IMR-90 (cell line): ENCODE measurements around the gene RAD23B. TPM values are rescaled to one million over a fixed set of nuclear protein-coding genes. Genes with fewer than 3 reads are reported as not detected.

ENCODE experiments used
- ATAC-seq: fragments of 200-7000 bp; cut with Tn5 transposase; 2 replicates; pipeline ENCODE4 v1.9.1; 2020; ENCODE audit warnings: low read depth, mild to moderate bottlenecking, moderate library complexity
- BruUV-seq: library from RNA; stranded (reverse); fragments of 400-500 nt; replicated peaks from 2 replicates; lab custom pipeline; 2021; lab: Mats Ljungman, UMichigan
- CTCF ChIA-PET: fragments of 300-600 bp; formaldehyde crosslinking; extraction: SDS; loops from one replicate; lab custom pipeline; 2021; ENCODE audit warnings: antibody characterized with exemption; lab: Yijun Ruan, JAX
- POLR2A ChIA-PET: fragments of 300-600 bp; sonication (Branson Sonifier 250); formaldehyde crosslinking; loops from one replicate; lab custom pipeline; 2022; ENCODE audit warnings: antibody characterized with exemption; ENCODE audit not compliant: unreplicated experiment; lab: Charles Lee
- DNase-seq: peaks from one replicate; pipeline ENCODE4 v3.0.0; 2013
- H2AFZ ChIP-seq: replicated peaks from 2 replicates; pipeline ENCODE3; 2013; ENCODE audit warnings: low read length, mild to moderate bottlenecking; ENCODE audit not compliant: poor library complexity
- H2AK5ac ChIP-seq: 2 replicates; pipeline ENCODE4 v1.6.1; 2013; ENCODE audit warnings: low read depth, low read length, inconsistent platforms
- H2AK9ac ChIP-seq: replicated peaks from 2 replicates; pipeline ENCODE3; 2013; ENCODE audit warnings: mild to moderate bottlenecking, low read depth, low read length, moderate library complexity; ENCODE audit not compliant: poor library complexity
- H2BK120ac ChIP-seq: 2 replicates; pipeline ENCODE4 v1.6.1; 2013; ENCODE audit warnings: low read depth, low read length, inconsistent platforms
- H2BK15ac ChIP-seq: 3 replicates; pipeline ENCODE4 v1.6.1; 2013; ENCODE audit warnings: low read depth, low read length, inconsistent platforms
- H2BK20ac ChIP-seq: 2 replicates; pipeline ENCODE4 v1.6.1; 2013; ENCODE audit warnings: low read depth, mild to moderate bottlenecking, inconsistent platforms, low read length, moderate library complexity
- H2BK5ac ChIP-seq: 2 replicates; pipeline ENCODE4 v1.6.1; 2013; ENCODE audit warnings: mild to moderate bottlenecking, low read depth, low read length, inconsistent platforms; ENCODE audit not compliant: poor library complexity, severe bottlenecking
- H3K14ac ChIP-seq: replicated peaks from 2 replicates; pipeline ENCODE4 v1.6.1; 2013; ENCODE audit warnings: low read depth, low read length, inconsistent platforms
- H3K18ac ChIP-seq: 2 replicates; pipeline ENCODE4 v1.6.1; 2013; ENCODE audit warnings: low read depth, low read length, control low read depth
- H3K23ac ChIP-seq: 2 replicates; pipeline ENCODE4 v1.6.1; 2013; ENCODE audit warnings: low read depth, low read length, inconsistent platforms
- H3K27ac ChIP-seq: 2 replicates; pipeline ENCODE4 v1.5.1; 2013; ENCODE audit warnings: mild to moderate bottlenecking, control low read depth, low read length; ENCODE audit not compliant: insufficient read depth
- H3K27me3 ChIP-seq: 2 replicates; pipeline ENCODE4 v1.6.1; 2013; ENCODE audit warnings: low read length; ENCODE audit not compliant: control insufficient read depth, insufficient read depth
- H3K36me3 ChIP-seq: 2 replicates; pipeline ENCODE4 v1.6.1; 2013; ENCODE audit warnings: low read length, mixed read lengths; ENCODE audit not compliant: control insufficient read depth, insufficient read depth
- H3K4ac ChIP-seq: 2 replicates; pipeline ENCODE4 v1.6.1; 2013; ENCODE audit warnings: low read depth, low read length, inconsistent platforms
- H3K4me1 ChIP-seq: 2 replicates; pipeline ENCODE4 v1.6.1; 2013; ENCODE audit warnings: low read length, mixed read lengths; ENCODE audit not compliant: control insufficient read depth, insufficient read depth
- H3K4me2 ChIP-seq: 2 replicates; pipeline ENCODE4 v1.6.1; 2013; ENCODE audit warnings: low read depth, mild to moderate bottlenecking, control low read depth, low read length, moderate library complexity
- H3K4me3 ChIP-seq: 2 replicates; pipeline ENCODE4 v1.5.1; 2013; ENCODE audit warnings: low read depth, mild to moderate bottlenecking, control low read depth, low read length, moderate library complexity; ENCODE audit not compliant: insufficient read depth
- H3K56ac ChIP-seq: 2 replicates; pipeline ENCODE4 v1.6.1; 2013; ENCODE audit warnings: low read length, inconsistent platforms; ENCODE audit not compliant: insufficient read depth; ENCODE audit errors: extremely low read depth
- H3K79me1 ChIP-seq, 2 experiments: 2 replicates each; pipeline ENCODE4 v1.6.1; 2013; ENCODE audit warnings: low read length in 2 of 2, inconsistent platforms in 1 of 2, low read depth in 1 of 2
- H3K9ac ChIP-seq: 2 replicates; pipeline ENCODE4 v1.6.1; 2013; ENCODE audit warnings: low read depth, low read length, control low read depth
- H3K9me1 ChIP-seq: 2 replicates; pipeline ENCODE4 v1.6.1; 2013; ENCODE audit warnings: low read length, inconsistent platforms; ENCODE audit not compliant: insufficient read depth
- H3K9me3 ChIP-seq: 2 replicates; pipeline ENCODE4 v1.6.1; 2013; ENCODE audit warnings: low read length; ENCODE audit not compliant: control insufficient read depth, insufficient read depth
- H4K20me1 ChIP-seq: 2 replicates; pipeline ENCODE4 v1.6.1; 2013; ENCODE audit warnings: low read length, inconsistent platforms; ENCODE audit not compliant: insufficient read depth
- H4K5ac ChIP-seq: 2 replicates; pipeline ENCODE4 v1.6.1; 2013; ENCODE audit warnings: mild to moderate bottlenecking, low read depth, low read length, control low read depth
- H4K8ac ChIP-seq, 2 experiments: 2 replicates each; pipeline ENCODE4 v1.6.1; 2013; ENCODE audit warnings: low read depth in 2 of 2, low read length in 2 of 2, control low read depth in 1 of 2, inconsistent platforms in 1 of 2
- H4K91ac ChIP-seq: 2 replicates; pipeline ENCODE4 v1.6.1; 2013; ENCODE audit warnings: low read depth, low read length, inconsistent platforms; ENCODE audit not compliant: insufficient read depth
- BHLHE40 ChIP-seq: fragments of 150-350 bp; IDR thresholded peaks from 2 replicates; pipeline ENCODE4 v1.6.1; 2016; ENCODE audit warnings: mild to moderate bottlenecking, low read depth, low read length
- CEBPB ChIP-seq: IDR thresholded peaks from 2 replicates; pipeline ENCODE4 v1.6.1; 2012; ENCODE audit warnings: low read depth, low read length, improper control_type of control experiment
- CHD1 ChIP-seq: IDR thresholded peaks from 2 replicates; pipeline ENCODE4 v1.6.1; 2012; ENCODE audit warnings: low read depth, low read length, improper control_type of control experiment
- CTCF ChIP-seq: conservative IDR thresholded peaks from 2 replicates; pipeline ENCODE4 v1.5.1; 2012; ENCODE audit warnings: mild to moderate bottlenecking, low read depth, low read length, improper control_type of control experiment
- FOS ChIP-seq: fragments of 150-350 bp; IDR thresholded peaks from 2 replicates; pipeline ENCODE4 v1.6.1; 2016; ENCODE audit warnings: low read depth, low read length
- MAFK ChIP-seq: IDR thresholded peaks from 2 replicates; pipeline ENCODE4 v1.6.1; 2012; ENCODE audit warnings: low read depth, low read length, improper control_type of control experiment
- MAZ ChIP-seq: IDR thresholded peaks from 2 replicates; pipeline ENCODE4 v1.6.1; 2012; ENCODE audit warnings: low read depth, mild to moderate bottlenecking, low read length, improper control_type of control experiment, moderate library complexity, borderline replicate concordance
- NFE2L2 ChIP-seq: fragments of 150-350 bp; IDR thresholded peaks from 2 replicates; pipeline ENCODE4 v1.6.1; 2016; ENCODE audit warnings: low read depth, mild to moderate bottlenecking, low read length
- POLR2A ChIP-seq: IDR thresholded peaks from 2 replicates; pipeline ENCODE4 v1.6.1; 2012; ENCODE audit warnings: mild to moderate bottlenecking, low read depth, low read length
- RAD21 ChIP-seq: IDR thresholded peaks from 2 replicates; pipeline ENCODE4 v1.6.1; 2012; ENCODE audit warnings: low read length, improper control_type of control experiment
- RCOR1 ChIP-seq: IDR thresholded peaks from 2 replicates; pipeline ENCODE4 v1.6.1; 2012; ENCODE audit warnings: mild to moderate bottlenecking, low read length, improper control_type of control experiment; ENCODE audit not compliant: insufficient replicate concordance
- RFX5 ChIP-seq: IDR thresholded peaks from 2 replicates; pipeline ENCODE4 v1.8.0; 2012; ENCODE audit warnings: low read depth, mild to moderate bottlenecking, low read length, moderate library complexity
- SMC3 ChIP-seq: fragments of 150-350 bp; IDR thresholded peaks from 2 replicates; pipeline ENCODE4 v1.6.1; 2016; ENCODE audit warnings: low read depth, mild to moderate bottlenecking, antibody characterized with exemption, low read length, moderate library complexity
- WGBS, 2 experiments: methylation state at CpG; one replicate each; pipeline versions ENCODE4 v1.1.5 to v1.1.7; 2013; ENCODE audit warnings: missing lambda C conversion rate in 2 of 2; ENCODE audit not compliant: insufficient read length in 1 of 2; ENCODE audit errors: extremely low coverage in 2 of 2; 5-methylcytosine and 5-hydroxymethylcytosine counted together
- dilution Hi-C: fragments of 300-500 bp; cut with HindIII; formaldehyde crosslinking; loops from one replicate; pipeline ENCODE4 v1.14.3; 2018; ENCODE audit warnings: low sequenced_read_pairs; ENCODE audit not compliant: unreplicated experiment
- in situ Hi-C: fragments of 300-500 bp; cut with MboI; formaldehyde crosslinking; loops from 3 replicates; pipeline ENCODE4 v1.14.3; 2019; ENCODE audit warnings: low sequenced_read_pairs, inconsistent platforms, mixed read lengths
- intact Hi-C: fragments of 100-400 bp; cut with micrococcal nuclease; formaldehyde crosslinking; loops from 2 replicates; pipeline ENCODE4 v1.10.0; 2022
- polyA plus RNA-seq, 3 experiments: library from polyadenylated mRNA; depleted of rRNA; stranded (reverse); fragments of >200 nt; gene quantifications; 2 replicates each; pipeline ENCODE4 v1.2.3, GENCODE V29; 2012; ENCODE audit warnings: low replicate concordance in 1 of 3
- total RNA-seq: library from RNA; depleted of rRNA; stranded (reverse); fragments of >200 nt; gene quantifications from 2 replicates; pipeline ENCODE4 v1.2.3, GENCODE V29; 2012
- TF ChIP-seq, protein P1 (sequence below): fragments of 150-350 bp; IDR thresholded peaks from 2 replicates; pipeline ENCODE4 v1.6.1; 2016; ENCODE audit warnings: low read depth, mild to moderate bottlenecking, low read length, moderate library complexity, borderline replicate concordance
- TF ChIP-seq, protein P2 (sequence below): fragments of 150-350 bp; IDR thresholded peaks from 2 replicates; pipeline ENCODE4 v1.6.1; 2017; ENCODE audit warnings: mild to moderate bottlenecking, antibody characterized with exemption, low read length, low read depth

The RAD23B gene
- total and polyA plus RNA-seq, 2 of the 4 experiments (the other 2 are of a cell fraction): 126 to 148 TPM

GRCh38 chr9:107312376-107313050 is 29.4 kb downstream of the RAD23B start:
- no peak overlapping the region for H4K8ac ChIP-seq
- H3K27ac ChIP-seq: no peak overlapping the region
- in situ Hi-C loops: no loop called here
- peaks cover 30% of the 10 kb centered on the region for H3K36me3 ChIP-seq
- H3K4me2 ChIP-seq: peak overlapping the region; percentile 5; the same call in 1 of the 2 replicates
- no peak overlapping the region for H2BK120ac ChIP-seq
- peaks cover 20 to 44% of the 10 kb centered on the region in 2 experiments for H3K79me1 ChIP-seq
- WGBS, 2 experiments: 60% methylated on average over 1 of the region's 8 CpGs; no CpG with 5 or more reads in 1 of the 2 experiments
- H3K4me3 ChIP-seq: no peak overlapping the region
- no peak overlapping the region for H2BK20ac ChIP-seq
- 0 out of 2 replicates have a peak overlapping the region, but pooled peaks have one; percentile 25 for H3K23ac ChIP-seq
- H2AK5ac ChIP-seq: no peak overlapping the region
- no peak overlapping the region for H2BK5ac ChIP-seq
- BruUV-seq: no TSS peak
- POLR2A ChIA-PET: interaction anchor here (0.6 kb wide), 1 partner anchor 50 kb away, joined by 3 read pairs; no protein-coding TSS in a partner anchor
- H2AFZ ChIP-seq: no peak overlapping the region
- intact Hi-C loops: no loop called here
- no peak overlapping the region for H3K14ac ChIP-seq
- H4K20me1 ChIP-seq: peaks cover 57% of the 10 kb centered on the region
- H3K9me3 ChIP-seq: no peaks in the 10 kb centered on the region
- dilution Hi-C loops: no loop called here
- H4K91ac ChIP-seq: no peak overlapping the region
- H3K18ac ChIP-seq: no peak overlapping the region
- no peak overlapping the region for H2AK9ac ChIP-seq
- DNase-seq (peak; percentile 56), ATAC-seq (peak; percentile 84)
- no peak overlapping the region for H2BK15ac ChIP-seq
- CTCF ChIA-PET: no interaction called here
- H3K56ac ChIP-seq: no peak overlapping the region
- H3K9me1 ChIP-seq: peaks cover 10% of the 10 kb centered on the region; the same call in 1 of the 2 replicates
- H4K5ac ChIP-seq: no peak overlapping the region
- H3K27me3 ChIP-seq: no peaks in the 10 kb centered on the region
- peaks cover 9% of the 10 kb centered on the region for H3K4me1 ChIP-seq
- no peak overlapping the region for H3K4ac ChIP-seq
- H3K9ac ChIP-seq: no peak overlapping the region
- TF ChIP-seq CTCF: no peak
- TF ChIP-seq FOS: no peak
- no peak for TF ChIP-seq RCOR1
- no peak for TF ChIP-seq RAD21
- TF ChIP-seq SMC3: no peak
- TF ChIP-seq NFE2L2: no peak
- no peak for TF ChIP-seq MAFK
- no peak for TF ChIP-seq POLR2A
- no peak for TF ChIP-seq BHLHE40
- no peak for TF ChIP-seq CHD1
- TF ChIP-seq CEBPB: no peak
- no peak for TF ChIP-seq RFX5
- TF ChIP-seq, protein P1, sequence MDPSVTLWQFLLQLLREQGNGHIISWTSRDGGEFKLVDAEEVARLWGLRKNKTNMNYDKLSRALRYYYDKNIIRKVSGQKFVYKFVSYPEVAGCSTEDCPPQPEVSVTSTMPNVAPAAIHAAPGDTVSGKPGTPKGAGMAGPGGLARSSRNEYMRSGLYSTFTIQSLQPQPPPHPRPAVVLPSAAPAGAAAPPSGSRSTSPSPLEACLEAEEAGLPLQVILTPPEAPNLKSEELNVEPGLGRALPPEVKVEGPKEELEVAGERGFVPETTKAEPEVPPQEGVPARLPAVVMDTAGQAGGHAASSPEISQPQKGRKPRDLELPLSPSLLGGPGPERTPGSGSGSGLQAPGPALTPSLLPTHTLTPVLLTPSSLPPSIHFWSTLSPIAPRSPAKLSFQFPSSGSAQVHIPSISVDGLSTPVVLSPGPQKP: no peak
- TF ChIP-seq, protein P2, sequence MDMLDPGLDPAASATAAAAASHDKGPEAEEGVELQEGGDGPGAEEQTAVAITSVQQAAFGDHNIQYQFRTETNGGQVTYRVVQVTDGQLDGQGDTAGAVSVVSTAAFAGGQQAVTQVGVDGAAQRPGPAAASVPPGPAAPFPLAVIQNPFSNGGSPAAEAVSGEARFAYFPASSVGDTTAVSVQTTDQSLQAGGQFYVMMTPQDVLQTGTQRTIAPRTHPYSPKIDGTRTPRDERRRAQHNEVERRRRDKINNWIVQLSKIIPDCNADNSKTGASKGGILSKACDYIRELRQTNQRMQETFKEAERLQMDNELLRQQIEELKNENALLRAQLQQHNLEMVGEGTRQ: no peak
- TF ChIP-seq MAZ: no peak
